Activated CD4-positive, CD25-positive, alpha-beta regulatory T cell (primary cell): ENCODE measurements around the gene GALNT10.
"Not testable (repeated sequence)": the region's sequence is repeated elsewhere in the genome, so short reads cannot be mapped to it uniquely, and the experiment has no call there.

Source experiments
- DNase-seq, 4 experiments: peaks; one replicate each; lab custom pipeline; 2025; lab: John Stamatoyannopoulos, UW

GALNT10 gene

GRCh38 chr5:154356020-154356655, 165.6 kb downstream of the GALNT10 start:
- DNase-seq, result no peak

GRCh38 chr5:154356958-154357357, 166.4 kb downstream of the GALNT10 start:
- DNase-seq, result no peak

- DNase-seq, result no peak
Measured at GRCh38 chr5:154358516-154359220, 168.1 kb downstream of the GALNT10 start.

GRCh38 chr5:154359221-154359573, 168.7 kb downstream of the GALNT10 start:
- no peak for DNase-seq

- not testable (repeated sequence) for DNase-seq
Measured at GRCh38 chr5:154360241-154360640, 169.7 kb downstream of the GALNT10 start.

- DNase-seq, result no peak
Measured at GRCh38 chr5:154363411-154363810, 172.9 kb downstream of the GALNT10 start.

- no peak for DNase-seq
Measured at GRCh38 chr5:154364771-154365170, 174.2 kb downstream of the GALNT10 start.

- no peak for DNase-seq
Measured at GRCh38 chr5:154365823-154366222, 175.3 kb downstream of the GALNT10 start.

- no peak for DNase-seq
Measured at GRCh38 chr5:154366353-154366752, 175.8 kb downstream of the GALNT10 start.

GRCh38 chr5:154367101-154367500, 176.6 kb downstream of the GALNT10 start:
- DNase-seq, result no peak

- DNase-seq, result no peak
Measured at GRCh38 chr5:154368041-154368800, 177.7 kb downstream of the GALNT10 start.

- DNase-seq, result no peak
Measured at GRCh38 chr5:154369682-154370081, 179.1 kb downstream of the GALNT10 start.

- DNase-seq, result no peak
Measured at GRCh38 chr5:154370119-154370518, 179.6 kb downstream of the GALNT10 start.

- no peak for DNase-seq
Measured at GRCh38 chr5:154370813-154371212, 180.3 kb downstream of the GALNT10 start.

- DNase-seq, result no peak
Measured at GRCh38 chr5:154371687-154372086, 181.2 kb downstream of the GALNT10 start.

- no peak for DNase-seq
Measured at GRCh38 chr5:154372661-154373060, 182.1 kb downstream of the GALNT10 start.

- DNase-seq, result no peak
Measured at GRCh38 chr5:154373326-154373725, 182.8 kb downstream of the GALNT10 start.

- DNase-seq, result no peak
Measured at GRCh38 chr5:154373729-154374179, 183.2 kb downstream of the GALNT10 start.

- no peak for DNase-seq
Measured at GRCh38 chr5:154374264-154374663, 183.7 kb downstream of the GALNT10 start.

- DNase-seq, result no peak
Measured at GRCh38 chr5:154375329-154376008, 184.9 kb downstream of the GALNT10 start.

GRCh38 chr5:154376481-154376880, 185.9 kb downstream of the GALNT10 start:
- DNase-seq, result no peak

GRCh38 chr5:154377754-154378533, 187.4 kb downstream of the GALNT10 start:
- DNase-seq, result no peak
